ENCODE results near the gene NDUFV3.
"Not testable (repeated sequence)": the region's sequence is repeated elsewhere in the genome, so short reads cannot be mapped to it uniquely, and the experiment has no call there.

The NDUFV3 gene

GRCh38 chr21:42900446-42900845 is 7.3 kb downstream of the NDUFV3 start:
- no peak for DNase-seq

- no peak for DNase-seq
Measured at GRCh38 chr21:42903817-42904216, 10.7 kb downstream of the NDUFV3 start.

DNA sequence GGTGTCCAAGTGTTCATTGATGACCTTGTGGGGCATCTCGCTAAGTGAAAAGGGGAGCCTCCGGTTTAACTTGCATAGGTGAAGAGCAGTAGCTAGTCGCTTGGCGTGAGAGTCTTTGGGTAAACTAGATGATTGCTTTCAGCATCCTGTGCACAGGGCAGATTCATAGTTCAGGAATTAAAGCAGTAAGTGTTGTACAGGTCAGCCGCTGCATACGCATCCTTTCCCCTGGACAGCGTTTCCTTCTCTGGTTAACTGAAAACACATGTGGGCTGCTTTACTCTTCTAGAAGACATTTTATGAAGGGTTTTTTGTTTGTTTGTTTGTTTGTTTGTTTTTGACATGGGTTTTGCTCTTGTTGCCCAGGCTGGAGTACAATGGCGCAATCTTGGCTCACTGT is 12.1 kb downstream of the NDUFV3 start:
- no peak for DNase-seq

GRCh38 chr21:42906233-42906632 is 13.1 kb downstream of the NDUFV3 start:
- no peak for DNase-seq

DNA sequence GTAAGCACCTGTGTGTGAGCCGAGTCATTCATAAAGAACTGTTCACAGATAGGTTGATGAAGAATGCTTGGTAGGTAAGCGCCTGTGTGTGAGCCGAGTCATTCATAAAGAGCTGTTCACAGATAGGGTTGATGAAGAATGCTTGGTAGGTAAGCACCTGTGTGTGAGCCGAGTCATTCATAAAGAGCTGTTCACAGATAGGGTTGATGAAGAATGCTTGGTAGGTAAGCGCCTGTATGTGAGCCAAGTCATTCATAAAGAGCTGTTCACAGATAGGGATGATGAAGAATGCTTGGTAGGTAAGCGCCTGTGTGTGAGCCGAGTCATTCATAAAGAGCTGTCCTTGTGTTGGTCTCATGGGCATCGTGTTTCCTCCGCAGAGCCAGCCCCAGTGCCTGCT is 15.4 kb downstream of the NDUFV3 start:
- DNase-seq = not testable (repeated sequence)

DNA sequence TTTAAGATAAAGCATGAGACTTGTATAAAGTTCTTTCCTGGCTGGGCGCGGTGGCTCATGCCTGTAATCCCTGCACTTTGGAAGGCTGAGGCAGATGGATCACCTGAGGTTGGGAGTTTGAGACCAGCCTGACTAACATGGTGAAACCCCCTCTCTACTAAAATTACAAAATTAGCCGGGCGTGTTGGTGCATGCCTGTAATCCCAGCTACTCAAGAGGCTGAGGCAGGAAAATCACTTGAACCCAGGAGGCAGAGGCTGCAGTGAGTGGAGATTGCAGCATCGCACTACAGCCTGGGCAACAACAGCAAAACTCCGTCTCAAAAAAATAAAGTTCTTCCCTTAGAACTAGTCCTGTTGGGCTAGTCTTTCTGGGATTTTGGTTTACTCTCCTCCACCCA is 18.8 kb downstream of the NDUFV3 start:
- DNase-seq = not testable (repeated sequence)

GRCh38 chr21:42913476-42913875 is 20.4 kb downstream of the NDUFV3 start:
- no peak for DNase-seq

GRCh38 chr21:42918291-42918690 is 25.2 kb downstream of the NDUFV3 start:
- no peak for DNase-seq

DNA sequence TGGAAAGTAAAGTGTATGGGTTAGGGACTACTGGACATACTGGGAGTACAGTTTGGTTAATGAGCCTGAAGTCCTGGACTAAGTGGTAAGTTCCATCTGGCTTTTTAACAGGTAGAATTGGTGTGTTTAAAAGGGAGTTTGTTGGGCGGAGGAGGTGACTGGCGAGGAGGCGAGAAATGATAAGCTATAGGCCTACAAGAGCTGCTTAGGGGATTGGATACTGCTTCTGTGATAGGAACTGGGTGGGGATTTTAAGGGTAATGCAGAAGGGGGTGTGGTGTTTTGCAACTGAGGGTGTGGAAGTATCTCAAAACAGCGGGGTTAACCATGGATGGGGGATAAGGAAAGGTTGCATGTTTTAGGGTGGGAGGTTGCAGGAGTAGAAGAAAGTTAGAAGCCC is 28.8 kb downstream of the NDUFV3 start:
- no peak for DNase-seq

DNA sequence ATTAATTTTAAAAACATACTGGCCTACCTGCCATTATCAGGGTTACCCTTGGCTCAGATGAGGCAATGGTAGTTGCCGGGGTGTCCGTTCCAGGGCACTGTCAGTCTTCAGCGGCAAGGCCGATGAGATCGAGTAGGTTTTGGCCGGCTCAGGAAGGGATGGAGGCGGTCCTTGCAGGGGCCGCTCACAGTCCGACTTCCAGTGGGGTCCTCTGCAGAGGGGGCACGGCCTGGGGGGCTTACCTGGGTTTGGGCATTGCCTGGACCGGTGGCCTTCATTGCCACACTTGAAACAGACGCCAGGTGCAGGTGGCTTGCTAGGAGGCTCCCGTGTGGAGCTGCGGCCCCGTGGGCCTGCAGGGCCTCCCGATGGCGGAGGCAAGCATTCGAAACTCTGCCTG is 29.8 kb downstream of the NDUFV3 start:
- no peak for DNase-seq

GRCh38 chr21:42923553-42924432 is 30.7 kb downstream of the NDUFV3 start:
- peak; percentile 85 to 90 (median 90) for DNase-seq

DNA sequence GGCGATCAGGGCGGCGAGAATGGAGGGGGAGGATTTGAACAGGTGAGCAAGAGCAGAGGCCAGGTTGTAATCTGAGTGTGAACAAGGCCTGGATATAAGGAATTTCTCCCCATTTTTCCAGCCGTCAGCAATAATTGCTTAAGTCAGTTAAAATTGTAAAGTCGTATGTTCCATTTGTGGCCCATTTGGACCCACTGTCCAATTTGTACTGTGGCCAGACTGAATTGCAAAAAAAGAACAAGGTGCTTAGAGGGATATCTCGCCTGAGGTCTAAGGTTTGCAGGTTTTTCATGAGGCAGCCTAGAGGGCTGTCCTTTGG is 31.3 kb downstream of the NDUFV3 start:
- DNase-seq = no peak

DNA sequence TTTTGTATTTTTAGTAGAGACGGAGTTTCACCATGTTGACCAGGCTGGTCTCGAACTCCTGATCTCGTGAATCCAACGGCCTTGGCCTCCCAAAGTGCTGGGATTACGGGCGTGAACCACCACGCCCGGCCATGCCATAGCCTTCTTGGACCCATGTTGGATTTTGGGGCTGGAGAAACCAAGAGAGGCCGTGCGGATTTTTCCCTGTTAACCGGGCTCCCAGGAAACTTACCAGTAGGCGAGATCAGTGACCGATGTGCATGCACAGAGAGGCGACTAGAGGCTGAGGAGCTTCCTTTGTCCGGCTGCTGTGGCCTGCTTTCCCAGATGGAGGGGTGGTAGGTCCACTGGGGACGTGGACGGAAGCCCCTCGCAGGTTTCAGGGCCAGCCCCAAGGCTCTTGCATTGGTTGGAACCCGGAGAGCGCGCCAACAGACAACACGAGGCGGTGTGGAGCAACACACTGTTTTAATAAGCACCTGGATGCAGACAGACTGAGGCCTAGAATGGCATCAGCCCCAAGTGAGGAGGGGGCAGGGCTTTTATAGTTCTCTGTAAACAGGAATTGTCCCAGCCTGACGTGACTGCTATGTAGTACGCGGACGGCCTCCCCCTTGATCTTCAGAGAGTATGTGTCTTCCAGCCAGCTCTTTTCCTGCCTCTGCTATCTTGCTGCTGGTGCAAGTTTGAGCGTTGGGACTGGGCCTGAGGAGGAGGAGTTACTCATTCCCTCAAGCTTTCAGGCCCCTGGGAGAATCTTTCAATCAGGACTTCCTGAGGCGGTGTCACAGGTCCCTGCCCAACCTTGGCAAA is 32.2 kb downstream of the NDUFV3 start, which contains the start of gene ERVH48-1:
TSS of gene ERVH48-1 (minus strand) at position 517 of the 813 bp plus-strand sequence. CDS start 6,624 bp downstream, outside the sequence.
- DNase-seq = no peak

GRCh38 chr21:42927474-42928200 is 34.5 kb downstream of the NDUFV3 start:
- DNase-seq = not testable (repeated sequence)

GRCh38 chr21:42929969-42930368 is 36.9 kb downstream of the NDUFV3 start:
- DNase-seq = no peak

- no peak for DNase-seq
Measured at GRCh38 chr21:42931560-42932235, 38.6 kb downstream of the NDUFV3 start.

GRCh38 chr21:42932378-42933136 is 39.4 kb downstream of the NDUFV3 start:
- not testable (repeated sequence) for DNase-seq

DNA sequence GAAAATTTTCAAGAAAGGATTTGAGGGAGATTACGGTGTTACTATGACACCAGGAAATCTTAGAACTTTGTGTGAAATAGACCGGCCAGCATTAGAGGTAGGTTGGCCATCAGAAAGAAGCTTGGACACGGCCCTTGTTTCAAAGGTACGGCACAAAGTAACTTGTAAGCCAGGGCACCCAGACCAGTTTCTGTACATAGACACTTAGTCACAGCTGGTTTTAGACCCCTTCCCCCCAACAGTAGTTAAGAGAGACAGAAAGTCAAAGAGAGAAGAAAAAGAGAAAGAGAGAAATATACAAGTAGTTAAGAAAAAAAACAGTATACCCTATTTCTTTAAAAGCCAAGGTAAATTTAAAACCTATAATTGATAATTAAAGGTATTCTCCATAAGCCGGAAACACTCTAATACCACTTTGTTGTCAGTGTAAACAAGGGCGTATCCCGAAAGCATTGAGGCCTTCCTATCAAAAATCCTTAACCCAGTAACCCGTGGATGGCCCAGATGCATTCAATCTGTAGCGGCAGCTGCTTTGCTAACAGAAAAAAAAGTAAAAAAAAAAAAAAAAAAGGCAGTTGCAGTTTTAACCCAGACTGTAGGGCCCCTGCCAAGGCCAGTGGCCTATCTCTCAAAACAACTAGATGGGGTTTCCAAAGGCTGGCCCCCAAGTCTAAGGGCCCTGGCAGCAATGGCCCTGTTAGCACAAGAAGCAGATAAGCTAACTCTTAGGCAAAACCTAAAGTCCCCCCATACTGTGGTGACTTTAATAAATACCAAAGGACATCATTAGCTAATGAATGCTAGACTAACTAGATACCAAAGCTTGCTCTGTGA is 40.2 kb downstream of the NDUFV3 start:
- DNase-seq = not testable (repeated sequence)

- DNase-seq = not testable (repeated sequence)
Measured at GRCh38 chr21:42933973-42934372, 40.9 kb downstream of the NDUFV3 start.

DNA sequence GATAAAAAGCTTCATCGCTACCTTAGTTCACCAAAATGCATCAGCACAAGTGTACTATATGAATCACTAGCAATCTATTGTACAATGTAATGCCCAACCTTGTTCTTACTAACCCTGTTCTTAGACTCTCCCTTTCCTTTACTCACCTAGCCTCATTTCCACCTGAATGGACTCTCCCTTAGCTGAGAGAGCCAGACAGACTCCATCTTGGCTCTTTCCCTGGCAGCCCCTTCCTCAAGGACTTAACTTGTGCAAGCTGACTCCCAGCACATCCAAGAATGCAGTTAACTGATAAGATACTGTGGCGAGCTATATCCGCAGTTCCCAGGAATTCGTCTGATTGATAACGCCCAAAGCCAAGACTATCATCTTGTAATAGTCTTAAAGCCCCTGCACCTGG is 43.3 kb downstream of the NDUFV3 start:
- not testable (repeated sequence) for DNase-seq
